Urothelium cell line (cell line): ENCODE measurements around the gene ZNF865.
A peak's percentile ranks its signal among the peaks of the same experiment; 100 is the strongest.

Experiments
- DNase-seq: peaks from one replicate; pipeline ENCODE4 v3.0.0; 2011; ENCODE audit warnings: low spot score, mixed read lengths
- FAIRE-seq: peaks from 2 replicates; lab custom pipeline; 2011; peaks lifted over from hg19 to GRCh38; lab: Jason Lieb, UNC

ZNF865 gene

GRCh38 chr19:55622242-55622969 lies 17.0 kb downstream of the ZNF865 start:
- no peak for FAIRE-seq
- no peak for DNase-seq

DNA sequence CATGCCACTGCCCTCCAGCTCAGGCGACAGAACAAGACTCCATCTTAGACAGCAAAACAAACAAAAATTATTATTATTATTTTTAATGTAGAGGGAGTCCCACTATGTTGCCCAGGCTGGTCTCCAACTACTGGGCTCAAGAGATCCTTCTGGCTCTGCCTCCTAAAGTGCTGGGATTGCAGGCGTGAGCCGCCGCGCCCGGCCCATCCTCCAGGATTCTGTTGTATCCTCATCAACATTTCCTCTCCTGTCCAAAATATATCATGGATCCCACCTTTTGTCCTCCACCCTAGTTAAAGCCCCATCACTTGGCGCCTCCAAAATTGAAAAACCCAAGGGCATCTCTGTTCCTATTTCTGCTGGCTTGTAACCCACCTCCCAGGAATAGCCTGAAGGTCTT lies 17.7 kb downstream of the ZNF865 start:
- FAIRE-seq = no peak
- no peak for DNase-seq

DNA sequence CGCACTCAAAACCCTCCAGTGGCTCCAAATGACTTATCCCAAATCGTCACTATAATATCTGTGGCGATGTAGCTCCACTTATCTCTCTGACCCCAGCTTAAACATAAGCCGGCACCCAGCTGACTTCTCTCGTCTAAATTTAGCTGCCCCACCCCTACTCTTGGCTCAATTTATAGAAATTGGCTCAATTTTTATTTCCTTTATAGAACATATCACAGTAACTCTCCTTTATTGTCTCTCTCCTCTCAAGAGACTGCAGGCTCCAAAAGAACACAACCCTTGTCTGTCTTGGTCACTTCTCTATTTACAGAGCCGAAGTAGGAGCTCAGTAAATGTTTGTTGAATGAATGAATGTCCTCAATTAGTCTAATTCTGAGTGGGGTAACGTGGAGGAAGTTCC lies 18.1 kb downstream of the ZNF865 start:
- FAIRE-seq = no peak
- DNase-seq = no peak

- peak; percentile 91 for FAIRE-seq
These were observed 18.9 kb downstream of the ZNF865 start, which contains the start of gene ZNF784 for GRCh38 chr19:55624109-55625003. TSS of gene ZNF784 (minus strand) at chr19:55624566. CDS start at chr19:55624561, 5 bp downstream.

DNA sequence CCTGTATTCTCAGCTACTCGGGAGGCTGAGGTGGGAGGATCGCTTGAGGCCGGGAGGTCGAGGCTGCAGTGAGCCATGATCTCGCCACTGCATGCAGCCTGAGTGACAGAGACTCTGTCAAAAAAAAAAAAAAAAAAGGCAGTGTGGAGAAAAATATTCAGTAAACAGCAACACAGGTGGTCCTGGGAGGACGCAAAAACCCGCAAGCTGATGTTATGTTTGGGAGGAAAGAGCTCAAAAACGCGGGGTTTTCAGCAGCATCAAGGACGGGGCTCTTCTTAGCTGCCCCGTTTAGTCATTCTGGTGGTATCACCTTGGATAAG lies 19.5 kb downstream of the ZNF865 start:
- FAIRE-seq (no peak), DNase-seq (no peak)

More at GRCh38 chr19:55624109-55625003, 18.9 kb downstream of the ZNF865 start, which contains the start of gene ZNF784:
- peak; percentile 91 for DNase-seq

DNA sequence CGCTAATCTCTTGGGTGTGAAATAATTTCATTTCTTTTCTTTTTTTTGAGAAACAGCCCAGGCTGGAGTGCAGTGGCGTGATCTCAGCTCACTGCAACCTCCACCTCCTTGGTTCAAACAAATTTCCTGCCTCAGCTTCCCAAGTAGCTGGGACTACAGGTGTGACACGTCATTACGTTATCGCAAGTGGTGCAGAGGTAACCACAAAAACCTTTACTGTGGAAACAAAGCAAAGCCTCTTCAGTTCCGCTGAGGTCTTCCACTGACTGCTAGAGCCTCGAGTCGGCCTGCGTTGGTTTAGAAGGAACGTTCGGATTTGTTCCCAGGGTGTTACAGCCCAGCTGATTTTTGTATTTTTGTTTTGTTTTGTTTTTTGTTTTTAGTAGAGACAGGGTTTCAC lies 20.9 kb downstream of the ZNF865 start:
- DNase-seq = no peak

DNA sequence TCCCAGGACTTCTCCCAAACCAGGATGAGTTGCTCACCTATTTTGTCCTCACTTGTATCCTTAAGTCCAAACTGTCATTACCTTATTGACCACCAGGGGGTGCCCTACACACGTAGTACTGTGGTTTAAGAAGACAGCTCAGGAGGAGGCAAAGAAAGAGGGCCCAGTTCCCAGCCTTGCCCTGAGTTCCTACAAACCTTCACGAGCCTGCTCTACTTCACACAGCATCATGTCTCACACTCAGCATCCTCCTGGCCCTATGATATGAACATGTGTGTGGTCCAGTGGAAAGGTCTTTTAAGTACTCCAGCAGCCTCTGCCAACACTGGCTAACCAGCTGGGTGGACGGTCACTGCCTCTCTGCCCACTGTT lies 27.0 kb downstream of the ZNF865 start:
- peak; percentile 54 for DNase-seq
- FAIRE-seq = no peak

More for the DNA sequence above, 20.9 kb downstream of the ZNF865 start:
- FAIRE-seq = no peak

DNA sequence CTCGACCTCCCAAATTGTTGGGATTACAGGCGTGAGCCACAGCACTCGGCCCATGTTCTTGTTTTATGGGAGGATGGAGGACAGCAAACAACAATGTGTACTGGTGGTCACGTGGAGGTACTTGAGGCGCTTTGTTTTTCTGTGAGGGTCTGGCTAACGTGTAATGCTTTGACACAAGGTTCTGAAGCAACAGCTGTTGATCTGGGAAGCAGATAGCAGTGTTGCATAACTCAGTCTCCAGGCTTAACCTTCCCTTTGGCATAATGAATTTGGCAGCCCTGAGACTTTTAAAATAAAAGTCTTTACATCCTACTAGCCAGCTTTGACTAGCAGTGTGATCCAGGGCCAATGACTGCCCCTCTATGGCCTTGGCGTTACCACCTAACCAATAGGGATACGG lies 28.4 kb downstream of the ZNF865 start:
- no peak for FAIRE-seq

DNA sequence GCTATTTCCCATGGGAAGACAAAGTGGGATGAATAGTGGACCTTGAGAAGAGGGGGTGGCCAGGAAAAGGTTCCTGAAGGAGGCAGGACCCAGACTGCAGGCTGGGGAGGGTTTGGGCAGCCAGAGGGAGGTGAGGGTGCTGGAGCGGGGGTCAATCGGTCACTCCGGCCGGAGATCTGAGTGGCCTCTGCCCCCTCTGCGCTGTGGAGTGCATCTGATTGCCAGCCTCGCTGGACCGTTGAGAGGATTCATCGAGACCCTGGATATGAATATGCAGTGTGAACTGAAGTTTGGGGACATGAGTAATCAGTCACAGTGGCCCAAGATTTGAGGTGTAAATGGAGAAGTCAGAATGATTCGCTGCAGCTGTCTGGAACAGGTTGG lies 29.9 kb downstream of the ZNF865 start:
- FAIRE-seq (no peak), DNase-seq (no peak)

More for the DNA sequence above, 28.4 kb downstream of the ZNF865 start:
- no peak for DNase-seq

- DNase-seq (no peak), FAIRE-seq (no peak)
These were observed 30.5 kb downstream of the ZNF865 start for GRCh38 chr19:55635856-55636440.

GRCh38 chr19:55636723-55637122 lies 31.3 kb downstream of the ZNF865 start:
- DNase-seq = no peak

DNA sequence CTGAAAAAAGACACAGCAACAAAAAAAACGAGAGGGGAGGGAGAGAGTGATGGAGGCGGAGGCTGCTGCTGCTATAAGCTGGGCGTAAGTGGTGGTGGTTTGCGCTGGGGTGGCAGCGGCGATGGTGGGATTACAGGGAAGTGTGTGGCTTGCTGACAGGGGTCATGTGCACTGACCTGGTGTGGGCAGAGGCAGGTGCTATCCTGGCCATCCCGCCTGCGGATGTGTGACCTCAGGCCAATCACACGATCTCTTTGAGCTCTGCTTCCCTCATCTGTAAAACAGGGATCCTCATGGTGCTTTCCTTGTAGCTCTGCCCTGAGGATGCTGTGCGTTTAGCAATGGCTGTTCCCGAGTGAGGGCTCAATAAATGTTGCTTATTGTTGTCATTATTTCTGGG lies 32.1 kb downstream of the ZNF865 start:
- FAIRE-seq = no peak
- no peak for DNase-seq

More at GRCh38 chr19:55636723-55637122, 31.3 kb downstream of the ZNF865 start:
- FAIRE-seq = no peak

DNA sequence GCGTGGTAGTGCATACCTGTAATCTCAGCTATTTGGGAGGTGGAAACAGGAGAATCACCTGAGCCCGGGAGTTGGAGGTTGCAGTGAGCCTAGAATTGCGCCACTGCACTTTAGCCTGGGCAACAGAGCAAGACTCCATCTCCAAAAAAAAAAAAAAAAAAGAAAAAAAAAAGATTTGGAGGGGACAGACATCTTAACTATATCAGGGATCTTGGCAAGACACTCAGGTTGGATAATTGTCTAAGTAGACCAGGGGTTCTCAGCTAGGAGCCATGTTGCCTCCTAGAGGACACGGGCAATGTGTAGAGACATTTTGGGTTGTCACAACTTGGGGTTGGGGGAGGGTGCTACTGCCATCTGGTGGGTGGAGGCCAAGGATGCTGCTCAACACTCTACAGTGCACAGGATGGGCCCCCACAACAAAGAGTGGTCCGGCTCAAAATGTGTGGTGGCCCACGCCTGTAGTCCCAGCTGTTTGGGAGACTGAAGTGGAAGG lies 33.5 kb downstream of the ZNF865 start:
- DNase-seq (peak; percentile 45), FAIRE-seq (no peak)

- FAIRE-seq (no peak), DNase-seq (no peak)
These were observed 34.7 kb downstream of the ZNF865 start for GRCh38 chr19:55640043-55640576.

DNA sequence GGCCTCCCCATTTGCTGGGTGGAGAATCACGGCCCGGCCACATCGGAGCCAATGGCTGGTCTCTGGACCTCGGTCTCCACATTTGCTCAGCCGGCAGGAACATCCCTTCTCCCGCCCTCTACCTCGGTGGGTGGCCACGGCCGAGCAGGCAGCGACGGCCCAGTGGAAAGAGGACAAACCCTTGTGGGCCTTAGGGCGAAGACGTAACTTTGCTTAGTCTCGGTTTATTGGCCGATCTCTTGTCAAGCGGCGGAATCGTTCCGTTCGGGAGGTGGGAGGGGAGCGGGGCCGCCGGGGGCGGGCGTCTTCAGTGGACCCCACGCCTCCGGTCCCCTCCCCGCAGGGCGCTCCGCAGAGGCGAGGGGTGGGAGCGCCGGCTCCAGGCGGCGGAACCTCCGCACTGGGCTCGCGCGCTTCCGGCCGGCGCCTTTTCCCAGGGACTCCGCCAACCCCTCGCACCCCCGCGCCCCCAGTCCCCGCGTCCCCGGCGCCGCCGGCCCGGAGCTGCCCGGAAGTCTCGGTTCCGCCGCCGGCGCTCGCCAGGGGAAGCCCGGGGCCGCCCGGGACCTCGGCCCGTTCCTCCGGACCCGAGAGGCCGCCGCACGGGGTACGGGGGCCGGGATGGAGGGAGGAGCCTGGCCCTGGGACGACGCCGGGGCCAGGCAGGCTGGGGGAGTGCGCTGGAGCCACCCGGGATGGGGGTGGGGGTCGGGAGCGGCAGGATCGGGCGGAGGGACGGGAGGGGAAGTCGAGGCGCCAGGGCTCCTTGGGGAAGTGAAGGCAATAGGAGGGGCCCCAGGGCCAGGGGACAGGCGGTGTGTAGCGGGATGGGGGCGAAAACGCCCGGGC lies 35.4 kb downstream of the ZNF865 start, which contains the start of gene ZNF580:
ZNF580 (plus strand) TSS at position 426 of the 849 bp plus-strand sequence. CDS start 1,507 bp downstream, outside the sequence.
- DNase-seq (peak; percentile 80), FAIRE-seq (no peak)

- DNase-seq (no peak), FAIRE-seq (no peak)
These were observed 36.1 kb downstream of the ZNF865 start for GRCh38 chr19:55641426-55642152.

DNA sequence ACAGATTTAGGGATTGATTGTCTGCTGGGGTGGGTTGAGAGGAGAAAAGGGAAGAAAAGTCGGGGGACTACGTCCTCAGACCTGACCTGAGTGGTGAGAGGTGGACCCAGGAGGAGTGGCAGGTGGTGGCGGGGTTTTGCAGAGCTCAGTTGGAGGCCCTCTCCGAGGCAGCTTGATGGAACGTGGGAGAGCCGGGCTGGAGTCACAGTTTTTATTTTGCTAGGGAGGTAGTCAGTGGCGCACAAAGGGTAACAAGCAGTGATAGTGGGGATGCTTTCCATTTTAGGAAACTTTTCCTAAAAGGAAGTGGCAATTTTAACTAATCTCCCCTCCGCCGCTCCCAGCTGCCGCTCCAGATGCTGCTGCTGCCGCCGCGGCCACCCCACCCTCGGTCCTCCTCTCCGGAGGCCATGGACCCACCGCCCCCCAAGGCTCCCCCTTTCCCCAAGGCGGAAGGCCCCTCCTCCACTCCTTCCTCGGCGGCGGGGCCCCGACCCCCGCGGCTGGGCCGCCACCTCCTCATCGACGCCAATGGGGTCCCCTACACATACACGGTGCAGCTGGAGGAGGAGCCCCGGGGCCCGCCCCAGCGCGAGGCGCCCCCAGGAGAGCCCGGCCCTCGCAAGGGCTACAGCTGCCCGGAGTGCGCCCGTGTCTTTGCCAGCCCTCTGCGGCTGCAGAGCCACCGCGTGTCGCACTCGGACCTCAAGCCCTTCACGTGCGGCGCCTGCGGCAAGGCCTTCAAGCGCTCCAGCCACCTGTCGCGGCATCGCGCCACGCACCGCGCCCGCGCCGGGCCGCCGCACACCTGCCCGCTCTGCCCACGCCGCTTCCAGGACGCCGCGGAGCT lies 36.9 kb downstream of the ZNF865 start:
- no peak for FAIRE-seq
- no peak for DNase-seq
